B cell (primary cell): ENCODE results near the gene HMGXB3.

Experiments
- EZH2 ChIP-seq: IDR thresholded peaks from 2 replicates; pipeline ENCODE4 v1.6.1; 2012; ENCODE audit warnings: borderline replicate concordance, low read depth, mild to moderate bottlenecking, moderate library complexity, low read length; ENCODE audit not compliant: insufficient read depth, poor library complexity, severe bottlenecking
- TF ChIP-seq, protein P1 (sequence below): fragments of 200-600 bp; IDR thresholded peaks from one replicate; pipeline ENCODE4 v1.8.0; 2022; ENCODE audit warnings: antibody characterized with exemption, mild to moderate bottlenecking

DNA sequence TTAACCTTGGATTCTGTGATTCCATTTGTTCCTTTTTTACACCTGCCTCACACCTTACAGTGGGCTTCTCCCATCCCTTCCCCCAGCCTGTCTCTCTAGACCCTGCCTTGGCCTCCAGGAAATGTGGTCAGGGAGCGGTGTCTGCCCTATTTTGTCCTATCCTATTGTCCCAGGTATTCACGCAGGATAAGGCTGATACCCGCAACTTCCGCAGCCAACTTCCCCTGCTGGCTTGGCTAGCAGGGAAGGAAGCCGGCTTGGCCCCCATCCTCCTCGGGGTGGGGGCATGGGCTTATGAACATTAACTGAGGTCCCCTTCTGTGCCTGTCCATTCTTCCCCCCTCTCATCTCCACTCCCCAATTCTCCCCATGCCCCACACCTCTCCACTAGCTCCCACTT is 82.3 kb downstream of the HMGXB3 start:
- TF ChIP-seq, protein P1, sequence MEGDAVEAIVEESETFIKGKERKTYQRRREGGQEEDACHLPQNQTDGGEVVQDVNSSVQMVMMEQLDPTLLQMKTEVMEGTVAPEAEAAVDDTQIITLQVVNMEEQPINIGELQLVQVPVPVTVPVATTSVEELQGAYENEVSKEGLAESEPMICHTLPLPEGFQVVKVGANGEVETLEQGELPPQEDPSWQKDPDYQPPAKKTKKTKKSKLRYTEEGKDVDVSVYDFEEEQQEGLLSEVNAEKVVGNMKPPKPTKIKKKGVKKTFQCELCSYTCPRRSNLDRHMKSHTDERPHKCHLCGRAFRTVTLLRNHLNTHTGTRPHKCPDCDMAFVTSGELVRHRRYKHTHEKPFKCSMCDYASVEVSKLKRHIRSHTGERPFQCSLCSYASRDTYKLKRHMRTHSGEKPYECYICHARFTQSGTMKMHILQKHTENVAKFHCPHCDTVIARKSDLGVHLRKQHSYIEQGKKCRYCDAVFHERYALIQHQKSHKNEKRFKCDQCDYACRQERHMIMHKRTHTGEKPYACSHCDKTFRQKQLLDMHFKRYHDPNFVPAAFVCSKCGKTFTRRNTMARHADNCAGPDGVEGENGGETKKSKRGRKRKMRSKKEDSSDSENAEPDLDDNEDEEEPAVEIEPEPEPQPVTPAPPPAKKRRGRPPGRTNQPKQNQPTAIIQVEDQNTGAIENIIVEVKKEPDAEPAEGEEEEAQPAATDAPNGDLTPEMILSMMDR, result no peak
- TF ChIP-seq EZH2, result no peak
